AG04449 (cell line): ENCODE results near the gene TDO2.

Experiments used
- CTCF ChIA-PET: fragments of 350-600 bp; formaldehyde crosslinking; extraction: SDS; loops from one replicate; lab custom pipeline; 2021; ENCODE audit warnings: antibody characterized with exemption; lab: Yijun Ruan, JAX
- POLR2A ChIA-PET: fragments of 400-600, 350-600 bp; formaldehyde crosslinking; extraction: SDS; loops from one replicate; lab custom pipeline; 2020; ENCODE audit warnings: antibody characterized with exemption, inconsistent platforms; lab: Yijun Ruan, JAX
- DNase-seq: peaks from one replicate; pipeline ENCODE4 v3.0.0-alpha.2; 2010; ENCODE audit warnings: low read depth, low spot score
- H3K4me3 ChIP-seq: 2 replicates; pipeline ENCODE4 v1.5.1; 2011; ENCODE audit warnings: low read depth, mild to moderate bottlenecking, control low read depth, low read length
- CTCF ChIP-seq: IDR thresholded peaks from one replicate; pipeline ENCODE4 v1.5.1; 2011; ENCODE audit warnings: mild to moderate bottlenecking, moderate library complexity, low read length, control low read depth, inconsistent platforms; ENCODE audit not compliant: insufficient read depth; ENCODE audit errors: missing control alignments

TDO2 gene

GRCh38 chr4:155878611-155879010 is 24.9 kb upstream of the TDO2 start:
- POLR2A ChIA-PET: no interaction called here
- TF ChIP-seq CTCF: no peak
- no peak for DNase-seq
- CTCF ChIA-PET: no interaction called here
- H3K4me3 ChIP-seq: no peak overlapping the region

DNA sequence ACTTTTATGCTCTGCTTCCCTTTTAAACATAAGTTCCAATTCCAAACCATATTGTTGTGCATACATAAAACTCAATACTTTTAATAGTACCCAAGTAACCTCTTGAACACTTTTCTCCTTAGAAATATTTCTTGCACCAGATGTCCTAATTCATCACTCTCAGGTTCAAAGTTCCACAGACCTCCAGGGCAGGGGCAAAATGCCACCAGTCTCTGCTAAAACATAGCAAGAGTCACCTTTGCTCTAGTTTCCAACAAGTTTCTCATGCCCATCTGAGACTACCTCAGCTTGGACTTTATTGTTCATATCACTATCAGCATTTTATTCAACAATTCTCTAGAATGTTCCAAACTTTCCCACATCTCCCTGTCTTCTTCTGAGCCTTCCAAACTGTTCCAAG is 23.7 kb upstream of the TDO2 start:
- POLR2A ChIA-PET: no interaction called here

DNA sequence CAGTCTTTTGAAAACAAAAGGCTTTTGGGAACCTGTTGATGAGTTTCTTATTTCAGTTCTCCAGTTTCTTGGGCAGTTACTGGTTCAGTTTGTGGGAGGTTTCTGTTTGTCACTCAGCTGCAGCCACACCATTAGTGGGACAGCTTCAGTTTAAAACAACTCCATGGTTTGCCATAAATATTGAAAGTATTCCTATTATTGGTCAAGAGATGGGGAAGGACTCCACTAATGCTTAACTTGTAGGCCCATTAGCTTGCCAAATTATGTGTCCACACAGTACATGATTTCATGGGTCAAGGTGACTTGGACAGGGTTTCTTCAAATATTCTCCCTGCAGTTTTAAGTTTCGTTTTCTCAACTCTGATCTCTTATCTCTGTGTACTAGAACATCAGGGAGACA is 21.9 kb upstream of the TDO2 start:
- no peak for TF ChIP-seq CTCF
- CTCF ChIA-PET: no interaction called here
- POLR2A ChIA-PET: no interaction called here
- DNase-seq: no peak
- H3K4me3 ChIP-seq: no peak overlapping the region

More for the DNA sequence above, 23.7 kb upstream of the TDO2 start:
- no peak overlapping the region for H3K4me3 ChIP-seq
- TF ChIP-seq CTCF: no peak
- CTCF ChIA-PET: no interaction called here
- no peak for DNase-seq

DNA sequence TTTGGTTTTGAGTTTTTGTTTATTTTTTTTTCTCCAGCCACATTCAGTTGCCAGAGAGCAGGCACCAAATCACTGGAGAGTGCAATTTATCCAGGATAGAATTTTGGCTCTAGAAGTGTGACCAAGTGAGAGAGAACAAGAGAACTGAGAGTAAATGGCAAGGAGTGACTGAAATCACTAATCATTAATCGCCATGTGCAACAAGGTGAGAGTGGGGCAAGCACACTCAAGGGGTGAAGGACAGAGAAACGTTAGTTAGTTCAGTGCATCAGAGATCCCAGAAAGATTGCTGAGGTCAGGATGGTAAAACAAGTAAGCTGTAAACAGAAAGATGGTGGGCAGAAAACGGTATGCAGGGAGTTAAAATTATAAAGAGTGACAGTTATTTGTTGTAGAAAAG is 19.6 kb upstream of the TDO2 start:
- no peak overlapping the region for H3K4me3 ChIP-seq
- POLR2A ChIA-PET: no interaction called here
- DNase-seq: no peak
- TF ChIP-seq CTCF: no peak
- CTCF ChIA-PET: no interaction called here

GRCh38 chr4:155885666-155886065 is 17.8 kb upstream of the TDO2 start:
- ChIA-PET CTCF (no interaction called here), POLR2A (no interaction called here)
- H3K4me3 ChIP-seq: no peak overlapping the region
- no peak for DNase-seq
- no peak for TF ChIP-seq CTCF

DNA sequence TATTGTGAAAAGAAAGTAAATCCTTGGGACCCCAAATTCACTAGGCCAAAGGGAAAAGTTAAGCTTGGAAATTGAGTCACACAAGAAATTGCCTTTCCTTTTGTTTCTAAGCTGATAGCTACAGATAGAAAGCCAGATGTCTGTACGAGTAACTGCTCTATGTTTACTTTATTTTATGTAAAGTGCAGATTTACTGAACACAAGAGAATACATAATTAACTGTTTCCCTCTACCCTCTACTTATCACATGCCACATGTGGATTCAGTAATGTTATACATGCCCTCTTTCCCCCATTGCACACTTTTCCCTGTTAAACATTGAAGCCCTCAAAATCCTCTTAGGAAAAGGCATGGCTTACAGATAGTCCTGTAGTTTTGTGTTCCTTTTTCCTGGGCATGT is 16.5 kb upstream of the TDO2 start:
- POLR2A ChIA-PET: no interaction called here
- H3K4me3 ChIP-seq: no peak overlapping the region
- no peak for TF ChIP-seq CTCF
- no peak for DNase-seq
- CTCF ChIA-PET: no interaction called here
